RWPE1 (cell line): Measurements from ENCODE around the gene KRTAP13-3.

Experiments used
- CTCF ChIA-PET: fragments of 350-600 bp; sonication (Branson Sonifier 250); formaldehyde crosslinking; extraction: SDS; loops from one replicate; lab custom pipeline; 2021; lab: Yijun Ruan, JAX
- POLR2A ChIA-PET: fragments of 400-600 bp; formaldehyde crosslinking; extraction: SDS; loops from one replicate; lab custom pipeline; 2020; ENCODE audit warnings: antibody characterized with exemption; ENCODE audit not compliant: low non-redundant PET; lab: Yijun Ruan, JAX
- DNase-seq: peaks from one replicate; pipeline ENCODE4 v3.0.0; 2012; ENCODE audit warnings: low spot score
- H3K27ac ChIP-seq: fragments of 450-650 bp; 2 replicates; pipeline ENCODE4 v1.5.1; 2017
- TF ChIP-seq, protein P1 (sequence below): fragments of 450-650 bp; conservative IDR thresholded peaks from 2 replicates; pipeline ENCODE4 v1.5.1; 2017; ENCODE audit warnings: low read depth, mild to moderate bottlenecking

The KRTAP13-3 gene

DNA sequence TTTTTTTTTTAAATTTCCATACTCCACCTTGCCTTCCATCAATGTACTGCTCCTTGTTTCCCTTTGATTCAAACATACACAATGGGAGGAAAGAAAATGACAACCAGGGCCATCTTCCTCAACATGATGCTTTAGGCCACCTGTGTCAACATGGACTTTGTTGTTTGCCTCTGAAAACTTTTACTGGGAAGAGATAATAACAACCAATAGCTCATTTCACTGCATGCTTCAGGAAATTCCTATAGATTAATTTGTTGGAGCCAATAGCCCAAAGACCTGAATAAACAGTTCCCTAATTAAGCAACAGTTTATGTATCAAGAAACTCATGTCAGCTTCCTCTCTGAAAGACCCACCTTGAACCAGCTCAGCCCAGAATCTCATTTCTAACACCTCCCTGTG lies 17.5 kb upstream of the KRTAP13-3 start:
- POLR2A ChIA-PET, result no interaction called here

DNA sequence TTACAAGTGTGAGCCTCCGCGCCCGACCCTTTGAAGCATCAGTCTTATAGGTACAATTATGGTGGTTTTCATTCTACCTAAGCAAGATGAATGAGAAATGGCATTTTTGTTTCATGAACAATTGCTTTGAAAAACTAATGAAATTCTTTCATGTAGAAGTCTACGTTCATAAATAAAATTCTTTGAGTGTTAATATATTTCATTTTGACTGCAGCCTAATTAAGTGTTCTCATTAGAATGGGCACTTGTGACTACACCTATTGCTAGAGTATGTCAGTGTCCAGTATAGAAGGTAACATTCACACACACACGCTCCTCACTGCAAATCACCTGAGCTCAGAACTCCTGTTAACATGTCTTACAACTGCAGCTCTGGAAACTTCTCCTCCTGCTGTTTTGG lies 14.2 kb upstream of the KRTAP13-3 start, which contains the start of gene KRTAP15-1:
Gene KRTAP15-1 (plus strand): TSS at position 301 of the 400 bp plus-strand sequence. CDS start 53 bp downstream, at position 354.
- no peak for DNase-seq
- CTCF ChIA-PET, result no interaction called here
- TF ChIP-seq, protein P1, sequence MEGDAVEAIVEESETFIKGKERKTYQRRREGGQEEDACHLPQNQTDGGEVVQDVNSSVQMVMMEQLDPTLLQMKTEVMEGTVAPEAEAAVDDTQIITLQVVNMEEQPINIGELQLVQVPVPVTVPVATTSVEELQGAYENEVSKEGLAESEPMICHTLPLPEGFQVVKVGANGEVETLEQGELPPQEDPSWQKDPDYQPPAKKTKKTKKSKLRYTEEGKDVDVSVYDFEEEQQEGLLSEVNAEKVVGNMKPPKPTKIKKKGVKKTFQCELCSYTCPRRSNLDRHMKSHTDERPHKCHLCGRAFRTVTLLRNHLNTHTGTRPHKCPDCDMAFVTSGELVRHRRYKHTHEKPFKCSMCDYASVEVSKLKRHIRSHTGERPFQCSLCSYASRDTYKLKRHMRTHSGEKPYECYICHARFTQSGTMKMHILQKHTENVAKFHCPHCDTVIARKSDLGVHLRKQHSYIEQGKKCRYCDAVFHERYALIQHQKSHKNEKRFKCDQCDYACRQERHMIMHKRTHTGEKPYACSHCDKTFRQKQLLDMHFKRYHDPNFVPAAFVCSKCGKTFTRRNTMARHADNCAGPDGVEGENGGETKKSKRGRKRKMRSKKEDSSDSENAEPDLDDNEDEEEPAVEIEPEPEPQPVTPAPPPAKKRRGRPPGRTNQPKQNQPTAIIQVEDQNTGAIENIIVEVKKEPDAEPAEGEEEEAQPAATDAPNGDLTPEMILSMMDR, result no peak
- H3K27ac ChIP-seq, result no peak within 1 kb of the TSS
- POLR2A ChIA-PET, result no interaction called here

More for the DNA sequence above, 17.5 kb upstream of the KRTAP13-3 start:
- CTCF ChIA-PET, result interaction anchor here (0.5 to 1.2 kb wide), 3 partner anchors 9 to 668 kb away, joined by 3 to 4 read pairs (median 4); no protein-coding TSS in a partner anchor
- no peak overlapping the region for H3K27ac ChIP-seq
- no peak for DNase-seq
- TF ChIP-seq, protein P1, result no peak

DNA sequence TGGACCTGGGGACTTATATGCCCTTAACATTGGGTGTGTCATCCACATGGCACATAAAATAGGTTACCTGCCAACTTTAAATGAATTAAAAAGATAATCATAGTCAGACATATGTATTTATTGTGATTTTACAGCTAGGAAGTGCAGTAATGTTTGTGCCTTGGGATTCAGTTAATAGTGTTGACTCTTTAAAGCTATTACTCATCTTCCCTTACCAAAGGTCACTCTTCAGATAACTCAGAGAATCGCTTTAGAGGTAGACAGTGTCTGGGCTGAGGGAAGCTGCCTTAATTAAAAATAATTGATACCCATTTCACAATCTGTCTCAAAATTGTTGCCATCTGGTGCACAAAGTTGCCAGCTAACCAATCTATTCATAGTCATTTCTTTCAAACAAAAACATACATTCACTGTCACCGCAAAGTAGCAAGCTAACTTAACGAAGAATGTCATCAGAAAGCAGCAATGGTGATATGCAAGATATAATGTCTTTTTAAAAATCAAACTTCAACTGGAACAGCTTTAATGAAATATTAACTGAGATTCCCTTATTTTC lies 11.4 kb upstream of the KRTAP13-3 start:
- ChIA-PET CTCF (interaction anchor here (0.6 to 0.8 kb wide), 3 partner anchors 8 to 649 kb away, joined by 3 to 6 read pairs (median 3); no protein-coding TSS in a partner anchor), POLR2A (no interaction called here)
- TF ChIP-seq, protein P1, result no peak
- DNase-seq, result no peak
- no peak overlapping the region for H3K27ac ChIP-seq

DNA sequence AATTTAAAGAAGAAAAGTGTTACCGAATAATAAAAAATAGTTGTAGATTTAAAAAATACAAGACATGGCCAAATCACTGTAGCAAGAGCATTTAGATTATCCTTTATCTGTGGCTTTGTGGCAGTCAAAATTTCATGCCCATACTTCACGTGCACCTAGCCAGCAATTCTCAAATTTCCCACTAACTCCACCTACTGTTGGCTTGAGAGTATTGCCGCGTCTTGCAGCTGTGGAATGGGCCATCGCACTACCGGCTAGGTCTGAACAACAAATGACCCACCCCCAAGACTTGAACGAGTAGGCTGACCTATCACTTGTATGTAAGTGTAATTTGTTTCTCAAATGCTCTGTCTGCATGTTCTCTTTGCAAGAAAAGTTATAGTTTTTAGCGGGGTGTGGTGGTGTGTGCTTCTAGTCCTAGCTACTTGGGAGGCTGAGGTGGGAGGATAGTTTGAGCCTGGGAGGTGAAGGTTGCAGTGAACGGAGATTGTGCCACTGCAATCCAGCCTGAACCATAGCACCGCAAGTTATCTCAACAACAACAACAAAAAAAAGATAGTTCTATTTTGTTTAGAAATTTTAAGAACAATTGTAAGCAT lies 8.4 kb upstream of the KRTAP13-3 start:
- ChIA-PET POLR2A (no interaction called here), CTCF (interaction anchor here (0.6 to 2.4 kb wide), 12 partner anchors 9 to 490 kb away, joined by 3 to 12 read pairs (median 4); no protein-coding TSS in a partner anchor)
- peak; percentile 21 for DNase-seq
- TF ChIP-seq, protein P1, result peak; percentile 79
- H3K27ac ChIP-seq, result no peak overlapping the region

DNA sequence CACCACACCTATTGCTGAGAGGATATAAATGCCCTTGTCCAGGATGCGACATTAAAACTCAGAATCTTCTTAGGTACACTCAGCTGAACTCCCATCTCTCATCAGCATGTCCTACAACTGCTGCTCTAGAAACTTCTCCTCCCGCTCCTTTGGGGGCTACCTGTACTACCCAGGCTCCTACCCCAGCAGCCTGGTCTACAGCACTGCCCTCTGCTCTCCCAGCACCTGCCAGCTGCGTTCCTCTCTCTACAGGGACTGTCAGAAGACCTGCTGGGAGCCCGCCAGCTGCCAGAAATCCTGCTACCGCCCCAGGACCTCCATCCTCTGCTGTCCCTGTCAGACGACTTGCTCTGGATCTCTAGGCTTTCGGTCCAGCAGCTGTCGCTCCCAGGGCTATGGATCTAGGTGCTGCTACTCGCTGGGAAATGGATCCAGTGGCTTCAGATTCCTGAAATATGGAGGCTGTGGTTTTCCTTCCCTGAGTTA lies 4.5 kb upstream of the KRTAP13-3 start, which contains the start of gene KRTAP13-4:
Gene KRTAP13-4 (plus strand): TSS at position 51 of the 486 bp plus-strand sequence. CDS start 56 bp downstream, at position 107.
- POLR2A ChIA-PET, result no interaction called here
- TF ChIP-seq, protein P1, result no peak
- CTCF ChIA-PET, result interaction anchor here (0.6 to 0.7 kb wide), 2 partner anchors 110 to 1088 kb away, joined by 3 read pairs; no protein-coding TSS in a partner anchor
- H3K27ac ChIP-seq, result no peak within 1 kb of the TSS
- no peak for DNase-seq

DNA sequence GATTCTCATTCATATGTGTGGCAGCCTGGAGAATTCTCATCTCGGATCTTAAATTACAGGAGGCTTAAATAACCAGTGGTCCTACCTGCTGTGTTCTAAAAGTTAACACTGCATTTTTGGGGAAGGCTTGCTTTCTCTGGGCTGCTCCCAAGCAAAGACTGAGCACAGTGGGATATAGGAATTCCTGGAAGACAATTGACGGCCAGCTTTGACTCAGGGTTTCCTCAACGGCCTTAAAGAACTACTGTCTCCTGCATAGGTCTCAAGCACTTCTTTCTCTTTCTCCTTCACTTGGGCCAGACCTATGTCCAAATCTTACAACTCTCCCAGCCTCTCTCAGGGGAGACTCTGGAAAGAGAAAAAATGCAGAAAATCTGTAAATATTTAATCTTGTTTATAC lies 1.0 kb upstream of the KRTAP13-3 start:
- POLR2A ChIA-PET, result no interaction called here
- H3K27ac ChIP-seq, result no peak overlapping the region
- no peak for DNase-seq
- CTCF ChIA-PET, result no interaction called here
- TF ChIP-seq, protein P1, result no peak
